ENCODE results near the gene TPD52L2. TPM values are rescaled to one million over a fixed set of nuclear protein-coding genes. Genes with fewer than 3 reads are reported as not detected.
"Not testable (repeated sequence)": the region's sequence is repeated elsewhere in the genome, so short reads cannot be mapped to it uniquely, and the experiment has no call there.

TPD52L2 gene
- polyA plus RNA-seq, 1 donor from 2014 or later: 80.4 TPM

DNA sequence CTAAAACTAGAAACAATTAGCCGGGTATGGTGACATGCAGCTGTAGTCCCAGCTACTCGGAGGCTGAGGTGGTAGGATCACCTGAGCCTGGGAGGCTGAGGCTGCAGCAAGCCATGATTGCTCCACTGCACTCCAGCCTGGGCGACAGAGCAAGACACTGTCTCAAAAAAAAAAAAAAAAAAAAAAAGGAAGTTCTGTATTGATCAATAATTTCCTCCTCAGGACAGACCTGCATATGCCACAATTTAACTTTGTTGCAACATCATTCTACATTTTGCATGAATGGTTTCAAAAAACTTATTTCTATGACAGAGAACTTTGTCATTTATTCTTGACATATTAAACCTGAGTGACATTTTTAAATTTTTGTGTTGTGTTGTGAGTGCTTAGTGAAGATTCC lies 35.3 kb downstream of the TPD52L2 start:
- Mint-ChIP-seq H3K9me3 (no peaks in the 10 kb centered on the region), H3K4me3 (peak overlapping the region in 1 of 4 donors; percentile 63), H3K4me1 (peaks cover 39 to 58% (median 43%) of the 10 kb centered on the region in 3 donors), H3K36me3 (no peaks in the 10 kb centered on the region), H3K27ac (peak overlapping the region in 2 of 3 donors; percentile 28 to 29), H3K27me3 (no peaks in the 10 kb centered on the region)

DNA sequence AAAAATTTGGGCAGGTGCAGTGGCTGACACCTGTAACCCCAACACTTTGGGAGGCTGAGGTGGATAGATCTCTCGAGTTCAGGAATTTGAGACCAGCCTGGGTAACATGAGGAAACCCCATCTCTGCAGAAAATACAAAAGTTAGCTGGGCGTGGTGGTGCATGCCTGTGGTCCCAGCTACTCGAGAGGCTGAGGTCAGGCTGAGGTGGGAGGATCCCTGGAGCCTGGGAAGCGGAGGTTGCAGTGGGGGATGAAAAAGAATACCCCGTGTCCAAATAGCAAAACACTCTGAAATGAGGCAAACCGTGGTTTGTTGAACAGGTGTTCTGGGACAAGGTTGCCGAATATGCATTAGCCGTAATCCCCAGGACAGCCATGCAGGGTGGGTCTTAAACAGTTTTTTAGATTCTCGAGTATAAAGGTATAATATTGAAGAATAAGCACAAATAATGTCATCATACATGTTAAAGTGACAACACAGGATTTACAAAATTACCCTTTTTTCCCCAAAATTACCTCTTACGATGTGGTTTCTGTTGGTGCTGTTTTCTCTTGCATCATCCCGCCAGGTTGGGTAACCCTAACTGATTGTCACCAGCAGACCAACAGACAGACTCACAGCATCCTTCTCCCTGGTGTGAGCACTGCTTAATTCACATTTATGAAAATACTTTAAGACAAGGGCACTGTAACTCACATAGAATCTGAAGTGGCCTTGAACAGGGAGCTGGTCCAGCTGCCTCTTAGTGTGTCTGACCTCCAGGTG lies 38.9 kb downstream of the TPD52L2 start:
- H3K36me3 Mint-ChIP-seq: no peaks in the 10 kb centered on the region
- H3K9me3 Mint-ChIP-seq: no peaks in the 10 kb centered on the region
- H3K4me1 Mint-ChIP-seq: peaks cover 22 to 32% (median 29%) of the 10 kb centered on the region in 3 donors
- no peak overlapping the region for H3K4me3 Mint-ChIP-seq
- peak overlapping the region in 1 of 3 donors; percentile 76 for H3K27ac Mint-ChIP-seq
- no peaks in the 10 kb centered on the region for H3K27me3 Mint-ChIP-seq

DNA sequence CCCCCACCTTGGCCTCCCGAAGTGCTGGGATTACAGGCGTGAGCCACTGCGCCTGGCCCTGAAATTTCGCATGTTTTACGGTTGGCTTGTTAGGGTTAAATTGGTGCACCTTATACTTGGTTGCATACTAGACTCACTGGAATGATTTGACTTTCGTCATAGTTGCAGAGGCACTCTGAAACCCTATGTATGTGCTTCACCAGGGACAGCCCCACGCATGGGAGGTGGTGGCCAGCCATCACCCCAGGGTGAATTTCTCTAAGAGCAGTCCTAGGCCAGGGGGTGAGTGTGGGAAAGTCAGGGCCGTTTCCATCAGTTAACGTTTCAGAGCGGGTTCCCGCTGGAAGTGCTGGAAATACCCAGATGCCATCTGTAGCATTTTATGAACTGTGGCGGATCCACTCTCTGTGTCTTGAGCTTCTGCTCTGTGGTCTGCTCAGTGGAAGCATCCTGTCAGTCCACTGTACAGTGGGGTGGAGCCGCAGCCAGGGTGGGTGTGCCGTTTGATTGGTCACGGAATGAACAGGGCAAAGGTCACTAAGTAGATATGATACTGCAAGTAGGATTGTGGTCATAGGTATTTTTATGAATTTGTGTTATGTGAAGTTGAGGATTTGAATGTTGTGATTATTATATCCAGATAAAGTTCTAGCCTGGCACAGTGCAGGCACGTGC lies 43.1 kb downstream of the TPD52L2 start:
- Mint-ChIP-seq H3K36me3 (peaks cover 3% of the 10 kb centered on the region), H3K27me3 (no peaks in the 10 kb centered on the region), H3K4me3 (peak overlapping the region in 1 of 4 donors; percentile 48), H3K27ac (peak overlapping the region in 2 of 3 donors; percentile 67 to 76), H3K4me1 (peaks cover 17 to 28% (median 28%) of the 10 kb centered on the region in 3 donors), H3K9me3 (no peaks in the 10 kb centered on the region)

DNA sequence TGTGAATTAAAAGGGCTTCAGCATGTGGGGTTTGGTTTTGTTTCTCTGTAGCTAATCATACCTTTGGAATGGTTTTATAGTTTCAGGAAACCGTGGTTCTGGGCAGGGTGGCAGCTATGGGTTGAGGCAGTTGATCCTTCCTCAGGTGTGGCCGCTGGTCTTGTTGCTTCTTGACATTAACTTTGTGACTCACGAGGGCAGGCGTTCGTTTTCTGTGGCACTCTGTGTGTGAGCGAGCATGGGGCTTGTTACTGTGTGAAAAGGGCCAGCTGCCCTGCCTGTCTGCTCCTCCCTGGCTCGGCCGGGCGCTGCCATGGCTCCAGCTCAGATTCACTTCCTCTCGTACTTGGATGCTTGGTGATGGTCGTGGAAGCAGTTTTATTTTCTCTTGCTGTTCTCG lies 46.1 kb downstream of the TPD52L2 start:
- Mint-ChIP-seq H3K27ac (no peak overlapping the region), H3K9me3 (peaks cover 0 to under 1% (median 0%) of the 10 kb centered on the region in 3 donors), H3K4me3 (peak overlapping the region in 1 of 4 donors; percentile 37), H3K27me3 (no peaks in the 10 kb centered on the region), H3K4me1 (peaks cover 16 to 26% (median 26%) of the 10 kb centered on the region in 3 donors), H3K36me3 (peaks cover 3% of the 10 kb centered on the region)

DNA sequence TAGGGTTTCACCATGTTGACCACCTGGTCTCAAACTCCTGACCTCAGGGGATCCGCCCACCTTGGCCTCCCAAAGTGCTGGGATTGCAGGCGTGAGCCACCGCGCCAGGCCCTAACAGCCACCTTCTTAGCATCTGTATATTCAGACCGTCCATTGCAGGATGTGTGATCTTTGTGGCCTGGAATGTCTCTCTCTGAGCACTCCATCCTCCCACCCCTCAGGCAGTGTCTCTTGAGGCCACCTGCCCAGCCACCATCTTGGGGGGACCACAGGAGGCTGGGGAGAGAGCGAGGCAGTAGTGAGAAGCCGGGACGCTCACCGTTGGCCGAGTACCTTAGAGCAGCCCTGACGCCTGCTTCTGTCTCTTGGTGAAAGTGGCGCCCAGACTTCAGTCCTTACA lies 48.7 kb downstream of the TPD52L2 start:
- no peak overlapping the region for H3K27ac Mint-ChIP-seq
- peaks cover 33 to 36% (median 34%) of the 10 kb centered on the region in 3 donors for H3K4me1 Mint-ChIP-seq
- H3K27me3 Mint-ChIP-seq: no peaks in the 10 kb centered on the region
- H3K4me3 Mint-ChIP-seq: no peak overlapping the region
- peaks cover 7% of the 10 kb centered on the region for H3K36me3 Mint-ChIP-seq
- H3K9me3 Mint-ChIP-seq: peaks cover 0 to 2% (median 0%) of the 10 kb centered on the region in 3 donors

DNA sequence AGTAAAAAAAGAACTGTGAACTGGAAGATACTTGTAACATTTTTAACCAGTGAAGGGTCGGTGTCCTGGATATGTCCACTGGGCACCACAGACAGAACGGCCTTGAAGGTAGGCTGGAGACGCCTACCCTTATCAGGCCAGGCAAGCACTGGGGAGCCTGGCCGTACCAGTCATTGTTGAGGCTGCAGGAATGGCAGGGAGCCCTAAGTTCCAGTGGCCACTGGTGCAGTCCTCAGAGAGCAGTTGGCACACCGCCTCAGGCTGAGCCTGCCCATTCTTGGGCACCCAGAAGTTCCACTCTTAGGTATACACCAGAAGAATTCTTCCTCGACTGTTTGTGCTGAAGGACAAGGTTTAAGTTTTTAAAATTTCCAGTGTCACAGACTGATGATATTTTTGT lies 50.4 kb downstream of the TPD52L2 start:
- Mint-ChIP-seq H3K4me3 (no peak overlapping the region), H3K4me1 (peaks cover 27 to 33% (median 32%) of the 10 kb centered on the region in 3 donors), H3K9me3 (peaks cover 0 to 2% (median 0%) of the 10 kb centered on the region in 3 donors), H3K27ac (no peak overlapping the region), H3K27me3 (no peaks in the 10 kb centered on the region), H3K36me3 (peaks cover 4% of the 10 kb centered on the region)

DNA sequence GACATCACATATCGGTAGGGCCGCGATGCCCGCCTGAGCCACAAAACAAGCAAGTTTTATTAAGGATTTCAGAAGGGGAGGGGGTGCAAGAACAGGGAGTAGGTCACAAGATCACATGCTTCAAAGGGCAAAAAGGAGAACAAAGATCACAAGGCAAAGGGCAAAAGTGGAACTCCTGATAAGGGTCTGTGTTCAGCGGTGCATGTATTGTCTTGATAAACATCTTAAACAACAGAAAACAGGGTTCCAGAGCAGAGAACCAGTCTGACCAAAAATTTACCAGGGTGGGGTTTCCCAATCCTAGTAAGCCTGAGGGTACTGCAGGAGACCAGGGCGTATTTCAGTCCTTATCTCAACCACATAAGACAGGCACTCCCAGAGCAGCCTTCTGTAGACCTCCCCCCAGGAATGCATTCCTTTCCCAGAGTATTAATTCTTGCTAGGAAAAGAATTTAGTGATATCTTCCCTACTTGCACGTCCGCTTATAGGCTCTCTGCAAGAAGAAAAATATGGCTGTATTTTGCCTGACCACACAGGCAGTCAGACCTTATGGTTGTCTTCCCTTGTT lies 51.4 kb downstream of the TPD52L2 start:
- peak overlapping the region in 2 of 4 donors; percentile 35 to 54 for H3K4me3 Mint-ChIP-seq
- H3K27ac Mint-ChIP-seq: peak overlapping the region in 2 of 3 donors; percentile 39 to 53
- not testable (repeated sequence) for H3K27me3 Mint-ChIP-seq, H3K36me3 Mint-ChIP-seq, H3K9me3 Mint-ChIP-seq
- peaks cover 21 to 25% (median 24%) of the 10 kb centered on the region in 3 donors for H3K4me1 Mint-ChIP-seq

DNA sequence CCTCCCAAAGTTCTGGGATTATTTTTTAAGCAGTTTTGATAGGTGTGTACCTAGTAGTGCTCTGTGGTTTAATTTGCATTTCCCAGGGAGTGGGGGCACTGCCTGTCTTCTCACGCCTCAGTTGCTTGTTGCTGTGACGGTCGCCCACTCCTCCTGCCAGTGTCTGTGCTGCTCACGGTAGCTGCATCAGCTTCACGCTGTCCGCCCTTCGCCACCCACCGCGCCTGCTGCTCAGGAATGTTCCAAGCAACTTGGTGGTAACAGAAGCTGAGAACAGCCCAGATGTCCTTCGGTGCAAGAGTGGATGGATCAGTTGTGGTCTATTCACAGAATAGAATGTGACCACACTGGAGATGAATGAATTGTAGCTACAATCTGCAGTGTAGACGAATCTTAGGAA lies 52.7 kb downstream of the TPD52L2 start:
- peaks cover 20 to 24% (median 23%) of the 10 kb centered on the region in 3 donors for H3K4me1 Mint-ChIP-seq
- peak overlapping the region in 2 of 3 donors; percentile 46 to 94 for H3K27ac Mint-ChIP-seq
- peak overlapping the region in 2 of 4 donors; percentile 43 to 68 for H3K4me3 Mint-ChIP-seq
- peaks cover 4% of the 10 kb centered on the region for H3K36me3 Mint-ChIP-seq
- H3K9me3 Mint-ChIP-seq: peaks cover 0 to 2% (median 0%) of the 10 kb centered on the region in 3 donors
- H3K27me3 Mint-ChIP-seq: no peaks in the 10 kb centered on the region

DNA sequence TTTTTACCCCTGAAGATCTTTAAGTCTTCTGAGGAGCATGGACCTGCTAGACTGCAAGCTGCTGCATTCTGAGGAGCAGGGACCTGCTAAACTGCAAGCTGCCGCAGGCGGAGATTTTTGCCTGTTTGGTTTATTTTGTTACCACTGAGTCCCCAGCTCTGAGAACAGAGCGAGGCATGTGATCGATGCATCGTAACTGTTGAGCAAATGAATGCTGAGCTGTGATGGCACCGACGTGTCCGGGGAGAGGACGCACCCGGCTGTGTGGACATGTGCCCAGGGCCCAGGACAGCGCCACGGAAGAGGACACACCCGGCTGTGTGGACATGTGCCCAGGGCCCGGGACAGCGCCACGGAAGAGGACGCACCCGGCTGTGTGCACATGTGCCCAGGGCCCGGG lies 54.1 kb downstream of the TPD52L2 start:
- Mint-ChIP-seq H3K4me3 (peak overlapping the region in 1 of 4 donors; percentile 32), H3K4me1 (peaks cover 15 to 24% (median 23%) of the 10 kb centered on the region in 3 donors), H3K9me3 (peaks cover 0 to 2% (median 0%) of the 10 kb centered on the region in 3 donors), H3K36me3 (peaks cover 4% of the 10 kb centered on the region), H3K27ac (no peak overlapping the region), H3K27me3 (no peaks in the 10 kb centered on the region)

DNA sequence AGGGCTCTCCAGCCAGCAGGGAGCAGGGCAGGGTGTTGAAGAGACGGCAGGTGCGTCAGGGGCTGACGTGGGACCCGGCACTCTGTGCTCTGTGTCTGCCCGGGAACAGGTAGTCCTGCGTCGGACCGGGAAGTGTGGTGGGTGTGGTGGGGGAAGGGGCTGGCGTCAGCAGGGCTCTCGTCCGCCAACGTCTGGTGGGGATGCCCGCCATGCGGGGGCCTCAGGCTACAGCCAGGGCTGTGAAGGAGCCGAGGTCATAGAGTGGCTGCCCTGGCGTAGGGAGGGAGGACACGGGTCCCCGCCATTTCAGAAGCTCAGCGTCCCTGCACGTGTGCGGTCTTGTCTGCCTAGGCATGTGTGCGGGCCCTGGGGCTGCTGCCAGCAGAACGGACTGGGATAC lies 55.2 kb downstream of the TPD52L2 start:
- peaks cover 18 to 23% (median 21%) of the 10 kb centered on the region in 3 donors for H3K4me1 Mint-ChIP-seq
- H3K27me3 Mint-ChIP-seq: no peaks in the 10 kb centered on the region
- peak overlapping the region in 1 of 4 donors; percentile 52 for H3K4me3 Mint-ChIP-seq
- peaks cover 0 to 2% (median 0%) of the 10 kb centered on the region in 3 donors for H3K9me3 Mint-ChIP-seq
- H3K36me3 Mint-ChIP-seq: peaks cover 4% of the 10 kb centered on the region
- H3K27ac Mint-ChIP-seq: no peak overlapping the region

DNA sequence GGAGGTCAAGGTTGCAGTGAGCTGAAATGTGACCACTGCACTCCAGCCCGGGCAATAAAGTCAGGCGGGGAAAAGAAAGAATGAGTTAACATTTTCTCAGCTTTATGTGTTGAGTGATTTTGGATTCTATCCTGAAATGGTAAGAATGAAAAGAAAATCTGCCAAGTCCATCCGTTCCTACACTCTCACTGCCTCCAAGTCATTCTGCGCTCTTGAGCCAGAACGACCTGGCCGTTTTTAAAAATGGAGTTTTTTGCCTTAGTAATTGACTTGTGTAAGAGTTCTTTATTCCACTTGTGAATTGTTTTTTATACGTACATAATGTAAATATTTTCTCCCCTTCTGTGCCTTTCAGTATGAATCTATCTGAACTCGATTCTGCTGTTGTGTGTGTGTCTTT lies 58.6 kb downstream of the TPD52L2 start:
- no peak overlapping the region for H3K4me3 Mint-ChIP-seq
- H3K4me1 Mint-ChIP-seq: peaks cover 6 to 13% (median 9%) of the 10 kb centered on the region in 3 donors
- no peaks in the 10 kb centered on the region for H3K9me3 Mint-ChIP-seq
- no peak overlapping the region for H3K27ac Mint-ChIP-seq
- H3K36me3 Mint-ChIP-seq: peaks cover 1% of the 10 kb centered on the region
- no peaks in the 10 kb centered on the region for H3K27me3 Mint-ChIP-seq

DNA sequence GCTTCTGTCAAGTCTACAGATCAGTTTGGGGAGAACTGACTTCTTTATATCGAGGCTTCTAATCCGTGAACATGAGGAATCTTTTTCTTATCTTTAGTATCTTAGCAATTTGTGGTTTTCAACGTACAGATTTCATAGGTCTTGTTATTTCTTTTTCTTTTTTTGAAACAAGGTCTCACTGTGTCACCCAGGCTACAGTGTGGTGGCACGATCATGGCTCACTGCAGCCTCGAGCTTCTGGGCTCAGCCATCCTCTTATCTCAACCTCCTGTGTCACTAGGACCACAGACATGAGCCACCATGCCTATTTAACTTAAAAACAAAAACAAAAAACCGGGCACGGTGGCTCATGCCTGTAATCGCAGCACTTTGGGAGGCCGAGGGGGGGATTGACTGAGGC lies 59.2 kb downstream of the TPD52L2 start:
- Mint-ChIP-seq H3K27me3 (no peaks in the 10 kb centered on the region), H3K4me1 (peaks cover 3 to 11% (median 4%) of the 10 kb centered on the region in 3 donors), H3K9me3 (no peaks in the 10 kb centered on the region), H3K4me3 (no peak overlapping the region), H3K36me3 (peaks cover 1% of the 10 kb centered on the region), H3K27ac (no peak overlapping the region)

DNA sequence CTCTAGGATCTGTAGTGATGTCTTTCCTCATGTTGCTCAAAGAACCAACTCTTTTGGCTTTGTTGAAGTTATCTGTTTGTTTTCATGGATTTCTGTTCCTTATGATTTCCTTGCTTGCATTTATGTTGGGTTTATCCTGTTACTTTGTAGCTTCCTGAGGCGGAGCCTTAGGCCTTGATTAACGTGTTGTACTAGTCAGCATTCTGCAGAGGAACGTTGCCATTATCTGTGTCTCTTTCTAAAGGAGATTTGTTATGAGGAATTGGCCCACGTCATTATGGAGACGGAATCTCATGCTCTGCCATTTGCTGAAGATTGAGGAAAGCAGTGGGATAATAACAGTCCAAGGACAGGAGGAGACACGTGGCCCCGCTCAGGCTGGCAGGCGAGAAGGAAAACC lies 61.2 kb downstream of the TPD52L2 start:
- H3K27ac Mint-ChIP-seq: no peak overlapping the region
- peaks cover 1% of the 10 kb centered on the region for H3K36me3 Mint-ChIP-seq
- H3K4me3 Mint-ChIP-seq: no peak overlapping the region
- no peaks in the 10 kb centered on the region for H3K27me3 Mint-ChIP-seq
- no peaks in the 10 kb centered on the region for H3K9me3 Mint-ChIP-seq
- peaks cover 3 to 11% (median 4%) of the 10 kb centered on the region in 3 donors for H3K4me1 Mint-ChIP-seq

DNA sequence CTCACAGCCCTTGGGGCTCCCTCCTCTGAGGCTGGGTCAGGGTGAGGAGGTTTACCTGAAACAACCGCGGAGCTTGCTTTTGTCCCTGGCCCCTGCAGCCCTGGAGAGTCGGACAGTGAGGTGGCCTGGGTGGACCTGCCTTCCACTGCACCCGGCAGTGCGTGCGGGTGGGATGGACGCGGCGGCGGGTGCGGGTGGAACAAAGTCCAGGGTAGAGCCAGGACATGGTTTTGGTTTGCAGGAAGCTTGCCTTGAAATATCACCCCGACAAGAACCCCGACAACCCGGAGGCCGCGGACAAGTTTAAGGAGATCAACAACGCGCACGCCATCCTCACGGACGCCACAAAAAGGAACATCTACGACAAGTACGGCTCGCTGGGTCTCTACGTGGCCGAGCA lies 64.0 kb downstream of the TPD52L2 start:
- Mint-ChIP-seq H3K27me3 (no peaks in the 10 kb centered on the region), H3K4me3 (no peak overlapping the region), H3K9me3 (no peaks in the 10 kb centered on the region), H3K4me1 (peaks cover 3 to 8% (median 4%) of the 10 kb centered on the region in 3 donors), H3K27ac (no peak overlapping the region), H3K36me3 (peaks cover 1% of the 10 kb centered on the region)

DNA sequence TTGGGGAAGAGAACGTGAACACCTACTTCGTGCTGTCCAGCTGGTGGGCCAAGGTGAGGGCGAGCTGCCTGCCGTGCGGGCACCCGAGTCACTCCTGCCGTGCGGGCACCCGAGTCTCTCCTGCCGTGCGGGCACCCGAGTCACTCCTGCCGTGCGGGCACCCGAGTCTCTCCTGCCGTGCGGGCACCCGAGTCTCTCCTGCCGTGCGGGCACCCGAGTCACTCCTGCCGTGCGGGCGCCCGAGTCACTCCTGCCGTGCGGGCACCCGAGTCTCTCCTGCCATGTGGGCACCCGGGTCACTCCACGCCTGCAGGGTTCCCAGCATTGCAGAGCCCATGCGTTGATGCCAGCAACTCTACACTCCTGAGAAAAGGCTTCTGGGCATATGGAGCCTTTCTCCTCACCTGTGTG lies 64.4 kb downstream of the TPD52L2 start:
- H3K9me3 Mint-ChIP-seq, H3K4me3 Mint-ChIP-seq, H3K36me3 Mint-ChIP-seq, H3K27me3 Mint-ChIP-seq, H3K4me1 Mint-ChIP-seq, H3K27ac Mint-ChIP-seq: not testable (repeated sequence)
